ENCODE results near the gene APRT. TPM values are rescaled to one million over a fixed set of nuclear protein-coding genes. Genes with fewer than 3 reads are reported as not detected.

The APRT gene
- polyA plus RNA-seq, 5 donors: 63.4 to 131 (median 73.6) TPM

DNA sequence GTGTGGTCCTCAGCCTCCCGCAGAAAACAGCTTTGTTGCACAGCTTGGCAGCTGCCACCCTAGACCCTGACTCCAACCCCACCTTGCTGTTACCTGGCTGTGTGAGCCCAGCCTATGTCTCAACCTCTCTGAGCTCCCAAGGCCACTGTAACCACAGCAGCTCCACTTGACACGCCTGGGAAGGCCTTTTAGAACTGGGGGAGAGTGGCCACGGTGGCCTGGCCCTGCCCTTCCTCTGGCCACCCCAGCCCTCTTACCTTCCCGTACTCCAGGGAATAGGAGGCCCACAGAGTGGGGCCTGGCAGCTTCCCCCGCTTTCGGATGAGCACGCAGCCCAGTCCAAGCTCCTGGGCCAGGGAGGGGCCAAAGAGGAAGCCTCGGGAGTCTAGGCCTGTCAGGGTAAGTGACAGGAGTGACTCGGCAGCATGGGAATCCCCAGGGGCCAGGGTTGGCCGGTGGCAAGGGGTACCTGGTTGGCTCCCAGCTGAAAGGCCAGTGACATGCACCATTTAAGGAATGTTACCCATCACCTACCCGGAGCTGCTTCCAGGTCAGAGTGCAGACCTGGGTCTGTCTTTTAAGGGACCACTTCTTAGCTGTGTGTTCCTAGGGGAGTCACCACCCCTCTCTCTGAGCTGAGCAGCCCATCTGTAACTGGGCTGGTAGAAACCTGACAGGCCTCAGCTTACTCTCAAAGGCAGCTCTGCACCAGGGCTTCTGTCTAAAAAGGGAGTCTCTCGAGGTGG lies 1.4 kb downstream of the APRT start:
- DNase-seq: no peak

GRCh38 chr16:88809676-88810165 lies 2.0 kb downstream of the APRT start:
- DNase-seq: no peak

DNA sequence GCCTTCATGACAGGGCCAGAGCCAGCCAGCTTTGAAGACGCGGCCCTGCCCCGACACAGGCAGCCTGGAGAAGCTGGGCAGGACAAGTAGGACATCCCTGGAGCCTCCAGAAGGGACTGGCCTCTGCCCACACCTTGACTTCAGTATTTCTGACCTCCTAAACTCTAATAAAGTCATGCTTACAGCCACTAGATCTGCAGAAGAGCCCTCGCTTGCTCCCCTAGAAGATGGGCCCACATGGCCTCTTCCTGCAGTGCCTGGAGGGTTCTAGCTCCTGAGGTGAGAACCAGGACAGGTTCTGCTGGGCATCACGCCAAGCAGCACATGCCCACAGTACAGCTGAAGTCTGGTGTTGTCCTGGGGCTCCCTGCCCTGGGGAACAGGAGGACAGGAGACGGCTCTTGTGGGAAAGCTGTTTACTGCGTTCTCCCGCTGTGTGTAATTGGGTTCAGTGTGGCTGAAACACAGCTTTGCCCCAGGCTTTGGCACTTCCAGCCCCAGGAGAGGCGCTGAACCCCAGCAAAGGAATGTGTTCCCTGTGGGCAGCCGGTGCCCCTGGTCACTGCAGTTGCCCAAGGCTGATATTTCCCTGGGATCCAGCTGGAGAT lies 2.6 kb downstream of the APRT start:
- no peak for DNase-seq

DNA sequence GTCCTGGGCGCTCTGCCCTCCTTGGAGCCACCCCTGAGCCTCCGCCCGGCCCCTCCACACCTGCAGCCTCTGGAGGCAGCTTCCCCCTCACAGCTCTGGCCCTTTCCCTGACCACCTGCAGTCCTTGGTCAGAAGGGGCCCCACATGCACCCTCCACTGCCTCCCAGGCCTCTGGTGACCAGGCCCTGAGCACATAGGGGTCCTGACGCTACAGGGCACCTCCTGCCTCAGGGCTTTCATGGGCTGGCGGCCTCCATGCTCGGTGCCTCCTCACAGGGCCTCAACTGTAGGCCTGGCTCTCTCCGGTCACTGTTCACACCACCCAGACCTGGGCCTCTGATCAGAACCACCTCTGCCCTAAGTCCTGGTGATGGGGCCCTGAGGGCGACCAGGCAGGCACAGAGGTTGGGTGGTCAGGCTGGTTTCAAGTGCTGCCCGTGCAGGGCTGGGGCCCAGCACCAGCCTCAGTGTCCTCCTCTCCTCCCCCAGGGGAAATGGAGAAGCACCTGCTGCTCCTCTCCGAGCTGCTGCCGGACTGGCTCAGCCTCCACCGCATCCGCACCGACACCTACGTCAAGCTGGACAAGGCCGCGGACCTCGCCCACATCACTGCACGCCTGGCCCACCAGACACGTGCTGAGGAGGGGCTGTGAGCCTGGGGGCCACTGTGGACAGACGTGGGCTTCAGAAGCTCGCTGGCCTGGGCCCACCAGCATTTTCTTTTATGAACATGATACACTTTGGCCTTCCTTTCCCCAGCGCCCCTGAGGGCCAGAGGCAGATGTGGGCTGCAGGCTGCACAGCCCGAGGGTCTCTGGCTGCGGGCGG lies 3.9 kb downstream of the APRT start:
- no peak for DNase-seq

- no peak for DNase-seq
These were observed 4.5 kb downstream of the APRT start for GRCh38 chr16:88807142-88807625.

- no peak for DNase-seq
These were observed 5.1 kb downstream of the APRT start for GRCh38 chr16:88806491-88807111.

DNA sequence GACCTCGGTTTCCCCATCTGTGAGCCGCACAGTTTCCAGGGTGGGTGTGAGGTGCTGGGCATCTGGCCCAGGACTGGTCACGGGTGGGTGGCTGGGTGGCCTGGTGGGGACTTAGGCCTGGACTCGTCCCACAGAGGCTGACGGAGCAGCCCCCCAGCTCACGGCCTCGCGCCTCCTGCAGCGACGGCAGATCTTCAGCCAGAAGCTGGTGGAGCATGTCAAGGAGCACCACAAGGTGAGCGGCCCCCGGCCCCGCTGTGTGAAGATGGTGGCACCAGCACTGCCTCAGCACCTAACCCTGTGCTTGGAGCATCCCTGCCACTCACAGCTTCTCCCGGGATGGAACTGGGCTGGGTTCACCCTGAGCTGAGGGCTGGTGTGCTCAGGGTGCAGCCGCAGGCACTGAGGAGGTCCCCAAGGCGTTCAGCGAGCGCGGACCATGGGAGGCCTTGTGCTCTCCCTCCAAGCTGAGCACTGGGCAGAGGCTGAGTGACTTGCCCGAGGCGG lies 5.8 kb downstream of the APRT start:
- no peak for DNase-seq

DNA sequence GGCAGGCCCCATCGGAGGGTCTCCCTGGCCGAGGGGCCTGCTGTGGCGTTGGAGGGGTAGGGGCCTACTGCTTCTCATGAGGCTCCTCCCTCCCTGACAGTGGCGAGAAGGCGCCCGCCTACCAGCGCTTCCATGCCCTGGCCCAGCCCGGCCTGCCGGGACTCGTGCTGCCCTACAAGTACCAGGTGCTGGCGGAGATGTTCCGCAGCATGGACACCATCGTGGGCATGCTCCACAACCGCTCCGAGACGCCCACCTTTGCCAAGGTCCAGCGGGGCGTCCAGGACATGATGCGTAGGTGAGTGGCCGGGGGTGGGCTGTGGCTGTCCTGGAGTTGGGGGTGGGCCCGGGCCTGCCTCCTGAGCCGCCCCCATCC lies 6.4 kb downstream of the APRT start:
- DNase-seq: no peak

- no peak for DNase-seq
These were observed 7.0 kb downstream of the APRT start for GRCh38 chr16:88804552-88805339.

- no peak for DNase-seq
These were observed 7.6 kb downstream of the APRT start for GRCh38 chr16:88804173-88804551.

GRCh38 chr16:88803264-88803987 lies 8.3 kb downstream of the APRT start, which contains the start of gene CDT1:
TSS of gene CDT1 (plus strand) at chr16:88803789. CDS start at chr16:88803832, 43 bp downstream.
- DNase-seq: peak; percentile 87 to 88

DNA sequence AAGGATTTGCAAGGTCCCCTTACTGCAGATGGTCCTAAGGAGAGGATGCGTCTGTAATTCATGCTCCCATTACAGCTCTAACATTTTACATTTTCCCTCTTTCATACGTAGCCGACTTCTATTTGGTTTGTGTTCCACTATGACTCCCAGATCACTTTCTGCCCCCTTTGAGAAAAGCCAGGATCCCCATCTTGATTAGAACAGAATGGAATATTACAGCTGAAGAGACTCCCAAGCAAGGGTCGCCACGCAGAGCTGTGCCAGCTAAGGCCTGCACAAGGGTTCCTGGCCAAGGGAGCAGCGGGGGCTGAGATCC lies 11.5 kb downstream of the APRT start:
- no peak for DNase-seq

GRCh38 chr16:88799569-88800276 lies 12.0 kb downstream of the APRT start:
- DNase-seq: no peak

DNA sequence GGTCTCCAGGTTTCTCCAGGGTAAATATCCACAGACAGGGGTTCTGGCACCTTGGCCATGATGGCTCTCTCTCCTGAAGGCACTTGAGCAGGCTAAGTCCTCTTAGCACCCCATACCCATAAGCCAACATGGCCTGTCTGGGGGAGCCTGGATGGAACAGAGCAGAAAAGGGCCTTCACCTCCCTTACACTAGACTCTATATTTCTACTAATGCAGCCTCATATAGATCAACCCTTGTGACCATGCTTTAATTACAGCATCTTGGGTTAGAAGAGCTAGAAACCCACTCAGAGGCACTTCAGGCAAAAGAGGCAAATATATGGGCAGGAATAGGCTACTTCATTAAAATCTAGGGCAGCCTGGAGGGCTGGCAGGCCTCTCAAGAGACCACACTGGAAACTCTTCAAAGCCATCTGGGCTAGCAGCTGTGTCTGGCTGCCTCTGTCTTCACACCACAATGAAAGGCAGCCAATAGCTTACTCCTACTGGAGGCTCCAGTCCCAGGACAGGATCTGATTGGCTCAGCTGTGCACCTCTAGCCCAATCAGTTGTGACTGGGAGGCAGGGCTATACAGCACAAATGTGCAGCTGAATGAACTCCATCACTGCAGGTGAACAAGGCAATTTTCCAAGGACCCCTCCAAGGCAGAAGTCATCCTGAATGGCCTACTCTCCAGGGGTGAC lies 12.8 kb downstream of the APRT start:
- no peak for DNase-seq

- no peak for DNase-seq
These were observed 13.7 kb downstream of the APRT start for GRCh38 chr16:88798073-88798472.

GRCh38 chr16:88796278-88796677 lies 15.4 kb downstream of the APRT start:
- DNase-seq: no peak

DNA sequence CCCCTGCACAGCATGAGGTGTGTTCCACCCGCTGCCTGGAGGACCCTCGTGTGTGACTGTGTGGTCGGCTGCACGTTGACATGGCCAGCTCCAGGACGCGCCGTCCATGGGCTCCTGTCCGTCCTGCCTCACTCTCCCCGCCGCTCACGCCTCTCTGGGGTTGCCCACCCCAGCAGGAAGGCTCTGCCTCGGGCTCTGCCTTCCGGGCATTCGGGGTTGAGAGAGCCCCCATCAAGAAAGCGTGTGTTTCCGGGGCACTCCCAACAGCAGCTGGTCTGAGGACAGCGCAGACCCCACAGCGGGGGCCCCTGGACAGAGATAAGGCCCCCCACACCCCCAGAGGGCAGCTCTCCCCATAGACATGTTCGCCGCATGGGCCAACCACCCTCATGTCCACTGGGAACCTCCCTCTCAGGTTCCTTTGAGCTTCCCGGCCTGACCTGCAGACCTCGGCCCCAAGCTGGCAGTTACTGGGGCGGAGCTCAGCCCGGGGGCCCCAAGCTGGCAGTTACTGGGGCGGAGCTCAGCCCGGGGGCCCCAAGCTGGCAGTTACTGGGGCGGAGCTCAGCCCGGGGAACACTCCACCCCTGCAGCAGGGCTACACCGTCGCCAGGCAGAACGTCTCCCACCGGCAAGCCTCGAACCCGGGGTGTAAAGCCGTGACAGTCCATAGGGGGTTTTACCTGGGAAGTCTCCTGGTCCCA lies 18.3 kb downstream of the APRT start:
- DNase-seq: no peak

DNA sequence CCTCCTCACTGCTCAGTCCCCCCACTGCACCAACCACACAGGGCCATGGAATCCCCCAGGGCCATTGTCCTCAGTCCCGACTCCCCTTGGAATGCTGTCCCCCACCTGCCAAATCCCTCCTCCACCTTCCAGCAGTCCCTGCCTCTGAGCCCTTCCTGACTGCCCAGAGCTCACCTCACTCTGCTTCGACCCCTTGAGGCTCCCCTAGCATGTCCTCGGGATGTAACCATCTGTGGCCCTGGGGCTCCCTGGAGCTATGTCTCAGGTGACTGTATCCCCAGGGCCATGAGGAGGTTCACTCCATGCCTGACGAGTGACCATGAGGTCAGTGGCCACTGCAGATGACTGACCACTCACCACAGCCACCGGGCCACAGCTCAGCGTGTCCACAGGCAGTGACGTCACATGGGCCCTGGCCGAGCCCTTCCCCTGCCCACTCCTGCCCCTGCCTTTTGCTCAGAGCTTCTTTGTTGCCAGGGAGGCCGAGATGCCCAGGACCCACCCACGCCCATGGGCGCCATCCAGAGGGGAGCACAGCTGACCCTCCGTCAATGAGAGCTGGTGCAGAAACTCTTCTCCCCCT lies 19.0 kb downstream of the APRT start:
- no peak for DNase-seq

Measured in right lung (tissue), 5 donors.